Motor neuron (in vitro differentiated cells): ENCODE results near the gene RPH3AL. TPM values are rescaled to one million over a fixed set of nuclear protein-coding genes. Genes with fewer than 3 reads are reported as not detected.
A peak's percentile ranks its signal among the peaks of the same experiment; 100 is the strongest.

ENCODE experiments used
- ATAC-seq, 8 experiments: fragments of 200-7000 bp; cut with Tn5 transposase; replicated peaks in 6 of 8; 2 replicates each; pipeline ENCODE4 v1.8.0; 2021; ENCODE audit warnings: mild to moderate bottlenecking in 8 of 8, moderate library complexity in 8 of 8
- H3K27ac ChIP-seq, 2 donors: fragments of 250-450 bp; sonication (Bioruptor Pico); 2 replicates each; pipeline ENCODE4 v1.9.0; 2021; ENCODE audit warnings: antibody characterized with exemption in 2 of 2, mild to moderate bottlenecking in 2 of 2, moderate library complexity in 1 of 2
- H3K4me1 ChIP-seq, 2 donors: fragments of 250-450 bp; sonication (Bioruptor Pico); replicated peaks in 1 of 2; 2 replicates each; pipeline ENCODE4 v1.6.1; 2021; ENCODE audit warnings: antibody characterized with exemption in 2 of 2, mild to moderate bottlenecking in 2 of 2, moderate library complexity in 1 of 2
- H3K4me3 ChIP-seq, 5 donors: fragments of 250-450 bp; sonication (Bioruptor Pico); 2 replicates each; pipeline ENCODE4 v1.9.0; 2021; ENCODE audit warnings: antibody characterized with exemption in 5 of 5, mild to moderate bottlenecking in 5 of 5, moderate library complexity in 4 of 5
- whole genome bisulfite sequencing, 10 experiments: fragments of 450-650 bp; shearing (Covaris generic); methylation state at CpG; one replicate each; pipeline ENCODE4 v1.0.0; 2022; 5-methylcytosine and 5-hydroxymethylcytosine counted together
- in situ Hi-C, 9 experiments: fragments of 400-800 bp; cut with MboI; loops; one replicate each; pipeline ENCODE4 v1.15.0; 2021; ENCODE audit warnings: low sequenced_read_pairs in 9 of 9, low pct_unique_long_range_greater_than_20kb in 2 of 9; ENCODE audit not compliant: unreplicated experiment in 9 of 9
- total RNA-seq, 8 experiments: library from RNA; unstranded; fragments of 300-600 nt; gene quantifications; 2 replicates each; pipeline versions ENCODE4 v1.2.3 to v1.2.4, GENCODE V29; 2022

The RPH3AL gene
- total RNA-seq: 1 to 10 TPM; 1.4 to 7.6 (median 3.0) TPM

- peak within 1 kb of the TSS in 1 of 2 donors; percentile 77 for H3K27ac ChIP-seq
- WGBS, 10 experiments: 20 to 100% (median 44%) methylated on average over 1 to 12 of the region's 22 CpGs; no CpG with 5 or more reads in 4 of the 10 experiments
Measured at GRCh38 chr17:352421-353212, at the start of gene RPH3AL. RPH3AL (minus strand) TSS chr17:352807; CDS start chr17:327543, 25,264 bp downstream.

GRCh38 chr17:400257-400656 is 47.6 kb upstream of the RPH3AL start:
- no peak overlapping the region for H3K27ac ChIP-seq
- in situ Hi-C loops: no loop called here
- WGBS, 10 experiments: 67 to 100% (median 73%) methylated on average over 1 to 6 of the region's 10 CpGs; no CpG with 5 or more reads in 3 of the 10 experiments
- no peaks in the 10 kb centered on the region for H3K4me1 ChIP-seq
- no peak overlapping the region for H3K4me3 ChIP-seq
- no peak for ATAC-seq

More at GRCh38 chr17:352421-353212, at the start of gene RPH3AL:
- Histone ChIP-seq H3K4me3 (peak within 1 kb of the TSS in 3 of 5 donors; percentile 1 to 10 (median 3)), H3K4me1 (peaks cover 39 to 63% of the 10 kb centered on the region in 2 donors)
- in situ Hi-C loops: no loop called here
- peak in 7 of 8 experiments; percentile 22 to 78 (median 70) for ATAC-seq

GRCh38 chr17:396788-397187 is 44.2 kb upstream of the RPH3AL start:
- 17 to 90% (median 81%) methylated on average over 2 to 6 of the region's 6 CpGs; no CpG with 5 or more reads in 4 of the 10 experiments for WGBS, 10 experiments
- Histone ChIP-seq H3K27ac (no peak overlapping the region), H3K4me1 (peaks cover 0 to 2% of the 10 kb centered on the region in 2 donors), H3K4me3 (no peak overlapping the region)
- ATAC-seq: no peak
- in situ Hi-C loops: no loop called here

GRCh38 chr17:395974-396373 is 43.4 kb upstream of the RPH3AL start:
- WGBS, 10 experiments: 0 to 95% (median 73%) methylated on average over 1 to 2 of the region's 2 CpGs; no CpG with 5 or more reads in 1 of the 10 experiments
- in situ Hi-C loops: no loop called here

DNA sequence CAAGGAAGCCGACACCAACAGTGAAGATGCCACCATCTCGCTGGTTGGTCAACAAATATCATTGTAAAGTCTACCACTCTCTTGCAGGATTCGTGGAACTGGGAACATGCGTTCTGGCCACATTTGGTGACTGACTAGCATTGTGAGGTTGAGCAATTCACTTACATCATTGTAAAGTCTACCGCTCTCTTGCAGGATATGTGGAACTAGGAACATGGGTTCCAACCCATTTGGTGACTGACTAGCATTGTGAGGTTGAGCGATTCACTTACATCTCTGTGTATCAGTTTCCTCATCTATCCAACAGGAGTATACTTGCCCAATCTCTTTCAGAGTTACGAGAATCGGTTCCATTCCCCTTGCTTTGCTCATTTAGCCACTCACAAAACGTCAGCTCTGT is 42.6 kb upstream of the RPH3AL start:
- WGBS, 10 experiments: 70 to 100% (median 96%) methylated on average over 1 to 7 of the region's 9 CpGs; no CpG with 5 or more reads in 2 of the 10 experiments
- in situ Hi-C loops: no loop called here
- no peak overlapping the region for H3K27ac ChIP-seq
- H3K4me1 ChIP-seq: peaks cover 0 to 2% of the 10 kb centered on the region in 2 donors
- H3K4me3 ChIP-seq: no peak overlapping the region
- no peak for ATAC-seq

More at GRCh38 chr17:395974-396373, 43.4 kb upstream of the RPH3AL start:
- Histone ChIP-seq H3K4me3 (no peak overlapping the region), H3K4me1 (peaks cover 0 to 2% of the 10 kb centered on the region in 2 donors), H3K27ac (no peak overlapping the region)
- ATAC-seq: no peak

DNA sequence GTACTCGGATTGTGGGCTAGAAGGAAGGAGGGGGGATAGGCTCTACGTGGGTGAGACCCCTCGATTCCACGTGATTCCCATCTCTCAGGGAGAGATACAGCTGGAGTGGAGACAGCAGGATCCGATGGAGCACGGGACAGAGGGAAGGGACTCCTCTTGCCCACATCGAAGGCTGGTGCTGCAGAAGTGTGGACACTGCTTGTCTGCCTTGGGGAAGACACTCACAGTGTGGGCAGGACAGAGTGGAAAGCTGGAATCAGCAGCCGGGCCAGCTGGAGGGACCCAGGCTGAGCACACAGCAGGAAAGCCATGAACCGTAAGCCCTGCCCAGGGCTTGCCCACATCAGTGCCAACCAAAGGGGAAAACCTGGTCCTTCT is 42.1 kb upstream of the RPH3AL start:
- Histone ChIP-seq H3K4me1 (peaks cover 0 to 2% of the 10 kb centered on the region in 2 donors), H3K4me3 (no peak overlapping the region), H3K27ac (no peak overlapping the region)
- in situ Hi-C loops: no loop called here
- no peak for ATAC-seq
- WGBS, 10 experiments: 67 to 100% (median 90%) methylated on average over 1 to 5 of the region's 9 CpGs; no CpG with 5 or more reads in 5 of the 10 experiments

- no peak overlapping the region for H3K4me3 ChIP-seq
- no peak for ATAC-seq
- in situ Hi-C loops: no loop called here
- 56 to 86% (median 80%) methylated on average over 1 to 15 of the region's 19 CpGs; no CpG with 5 or more reads in 1 of the 10 experiments for WGBS, 10 experiments
- no peak overlapping the region for H3K27ac ChIP-seq
- H3K4me1 ChIP-seq: peaks cover 0 to 2% of the 10 kb centered on the region in 2 donors
Measured at GRCh38 chr17:393806-394717, 41.5 kb upstream of the RPH3AL start.

DNA sequence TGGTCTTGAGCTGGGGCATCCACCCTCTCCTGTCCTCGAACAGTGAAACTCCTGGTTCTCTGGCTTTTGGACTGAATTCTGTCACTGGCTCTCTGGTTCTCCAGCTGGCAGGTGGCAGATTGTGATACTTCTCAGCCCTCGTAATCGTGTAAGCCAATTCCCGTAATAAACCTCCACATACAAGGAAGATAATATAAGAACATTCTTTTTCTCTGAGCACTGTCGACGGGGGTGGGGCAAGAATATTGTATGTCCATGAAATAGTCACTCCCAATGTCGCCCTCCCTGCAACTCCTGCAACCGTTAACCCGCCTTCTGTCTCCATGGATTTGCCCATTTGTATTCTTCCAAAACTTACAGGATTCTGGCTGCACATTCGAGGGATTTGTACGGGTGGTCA is 39.2 kb upstream of the RPH3AL start:
- WGBS, 10 experiments: 40 to 100% (median 73%) methylated on average over 1 to 11 of the region's 11 CpGs
- no peak for ATAC-seq
- Histone ChIP-seq H3K27ac (no peak overlapping the region), H3K4me1 (peaks cover 0 to 3% of the 10 kb centered on the region in 2 donors), H3K4me3 (no peak overlapping the region)
- in situ Hi-C loops: no loop called here

GRCh38 chr17:390025-390424 is 37.4 kb upstream of the RPH3AL start:
- no peak overlapping the region for H3K4me3 ChIP-seq
- peaks cover 5 to 16% of the 10 kb centered on the region in 2 donors for H3K4me1 ChIP-seq
- ATAC-seq: no peak
- in situ Hi-C loops: no loop called here
- H3K27ac ChIP-seq: no peak overlapping the region
- WGBS, 10 experiments: 50 to 95% (median 71%) methylated on average over 2 to 10 of the region's 12 CpGs; no CpG with 5 or more reads in 2 of the 10 experiments

- Histone ChIP-seq H3K27ac (no peak overlapping the region), H3K4me1 (peaks cover 23 to 33% of the 10 kb centered on the region in 2 donors), H3K4me3 (no peak overlapping the region)
- ATAC-seq: no peak
- in situ Hi-C loops: no loop called here
- WGBS, 10 experiments: 75 to 100% (median 95%) methylated on average over 1 to 8 of the region's 10 CpGs; no CpG with 5 or more reads in 1 of the 10 experiments
Measured at GRCh38 chr17:388087-388486, 35.5 kb upstream of the RPH3AL start.

- peak; percentile 60 to 86 (median 76) for ATAC-seq
- in situ Hi-C loops: no loop called here
- 0 to 24% (median 17%) methylated on average over 1 to 17 of the region's 57 CpGs; no CpG with 5 or more reads in 4 of the 10 experiments for WGBS, 10 experiments
- peaks cover 41 to 50% of the 10 kb centered on the region in 2 donors for H3K4me1 ChIP-seq
- H3K27ac ChIP-seq: peak overlapping the region in 1 of 2 donors; percentile 78
- H3K4me3 ChIP-seq: peak overlapping the region; percentile 25 to 51 (median 32)
Measured at GRCh38 chr17:386141-386876, 33.7 kb upstream of the RPH3AL start.

DNA sequence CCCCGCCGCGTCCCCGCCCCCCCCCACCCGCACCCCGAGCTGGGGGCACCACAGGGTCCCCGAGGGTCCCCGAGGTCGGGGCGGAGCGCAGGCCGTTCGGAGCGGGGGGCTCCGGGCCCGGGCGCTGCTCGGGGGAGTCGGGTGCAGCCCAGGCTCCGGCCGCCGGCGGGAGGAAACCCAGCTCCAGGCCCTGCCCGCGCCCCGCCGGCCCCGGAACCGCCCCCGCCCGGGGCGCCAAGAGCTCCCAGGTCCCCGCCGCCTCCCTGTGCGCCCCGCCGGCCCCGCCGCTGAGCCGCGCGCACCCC is 33.2 kb upstream of the RPH3AL start:
- peak in 2 of 8 experiments; percentile 67 to 75 for ATAC-seq
- Histone ChIP-seq H3K27ac (peak overlapping the region in 1 of 2 donors; percentile 78), H3K4me1 (peaks cover 41 to 50% of the 10 kb centered on the region in 2 donors), H3K4me3 (peak overlapping the region; percentile 25 to 51 (median 32))
- in situ Hi-C loops: no loop called here
- no CpG with 5 or more reads among the region's 42 CpGs for WGBS, 10 experiments
